ENCODE results near the gene PQBP1.
"Not testable (repeated sequence)": the region's sequence is repeated elsewhere in the genome, so short reads cannot be mapped to it uniquely, and the experiment has no call there.

The PQBP1 gene

GRCh38 chrX:48897625-48898306 is at the start of gene PQBP1, which contains the start of gene TIMM17B:
PQBP1 (plus strand) TSS chrX:48897930; CDS start chrX:48898510, 580 bp downstream.
TIMM17B (minus strand) TSS chrX:48897768; CDS start chrX:48897749, 19 bp downstream.
- DNase-seq (ENCODE audit: low read depth in 1 of 2, low spot score in 1 of 2): peak; percentile 82 to 98
- in situ Hi-C loops (cut with HindIII; ENCODE audit: low pct_unique_long_range_greater_than_20kb, low sequenced_read_pairs): no loop called here
- 0 out of 2 replicates have a peak, but pooled peaks have one; percentile 16 for TF ChIP-seq JUND (IDR thresholded peaks at IDR 0.05; ENCODE audit: low read depth)

- TF ChIP-seq JUND (IDR thresholded peaks at IDR 0.05; ENCODE audit: low read depth): no peak
- peak in 1 of 2 experiments; percentile 25 for DNase-seq (ENCODE audit: low read depth in 1 of 2, low spot score in 1 of 2)
- in situ Hi-C loops (cut with HindIII; ENCODE audit: low pct_unique_long_range_greater_than_20kb, low sequenced_read_pairs): no loop called here
Observed at GRCh38 chrX:48848847-48849246, 48.9 kb upstream of the PQBP1 start.

- no peak for TF ChIP-seq JUND (IDR thresholded peaks at IDR 0.05; ENCODE audit: low read depth)
- DNase-seq (ENCODE audit: low read depth in 1 of 2, low spot score in 1 of 2): no peak
- in situ Hi-C loops (cut with HindIII; ENCODE audit: low pct_unique_long_range_greater_than_20kb, low sequenced_read_pairs): no loop called here
Observed at GRCh38 chrX:48852857-48853256, 44.9 kb upstream of the PQBP1 start.

GRCh38 chrX:48853494-48853893 is 44.2 kb upstream of the PQBP1 start:
- DNase-seq (ENCODE audit: low read depth in 1 of 2, low spot score in 1 of 2); in situ Hi-C loops (cut with HindIII; ENCODE audit: low pct_unique_long_range_greater_than_20kb, low sequenced_read_pairs): not testable (repeated sequence)

- in situ Hi-C loops (cut with HindIII; ENCODE audit: low pct_unique_long_range_greater_than_20kb, low sequenced_read_pairs); DNase-seq (ENCODE audit: low read depth in 1 of 2, low spot score in 1 of 2): not testable (repeated sequence)
Observed at GRCh38 chrX:48854121-48854804, 43.5 kb upstream of the PQBP1 start.

GRCh38 chrX:48854898-48855297 is 42.8 kb upstream of the PQBP1 start:
- in situ Hi-C loops (cut with HindIII; ENCODE audit: low pct_unique_long_range_greater_than_20kb, low sequenced_read_pairs): no loop called here
- peak in 1 of 2 experiments; percentile 65 for DNase-seq (ENCODE audit: low read depth in 1 of 2, low spot score in 1 of 2)
- TF ChIP-seq JUND (IDR thresholded peaks at IDR 0.05; ENCODE audit: low read depth): no peak

- TF ChIP-seq JUND (IDR thresholded peaks at IDR 0.05; ENCODE audit: low read depth): no peak
- in situ Hi-C loops (cut with HindIII; ENCODE audit: low pct_unique_long_range_greater_than_20kb, low sequenced_read_pairs): no loop called here
- no peak for DNase-seq (ENCODE audit: low read depth in 1 of 2, low spot score in 1 of 2)
Observed at GRCh38 chrX:48864210-48864609, 33.5 kb upstream of the PQBP1 start.

- in situ Hi-C loops (cut with HindIII; ENCODE audit: low pct_unique_long_range_greater_than_20kb, low sequenced_read_pairs); DNase-seq (ENCODE audit: low read depth in 1 of 2, low spot score in 1 of 2): not testable (repeated sequence)
Observed at GRCh38 chrX:48872017-48872416, 25.7 kb upstream of the PQBP1 start.

GRCh38 chrX:48876944-48877343 is 20.8 kb upstream of the PQBP1 start:
- DNase-seq (ENCODE audit: low read depth in 1 of 2, low spot score in 1 of 2); in situ Hi-C loops (cut with HindIII; ENCODE audit: low pct_unique_long_range_greater_than_20kb, low sequenced_read_pairs): not testable (repeated sequence)

GRCh38 chrX:48883729-48884128 is 14.0 kb upstream of the PQBP1 start:
- in situ Hi-C loops (cut with HindIII; ENCODE audit: low pct_unique_long_range_greater_than_20kb, low sequenced_read_pairs): no loop called here
- TF ChIP-seq JUND (IDR thresholded peaks at IDR 0.05; ENCODE audit: low read depth): no peak
- DNase-seq (ENCODE audit: low read depth in 1 of 2, low spot score in 1 of 2): peak in 1 of 2 experiments; percentile 58

GRCh38 chrX:48886586-48886985 is 11.1 kb upstream of the PQBP1 start:
- DNase-seq (ENCODE audit: low read depth in 1 of 2, low spot score in 1 of 2); in situ Hi-C loops (cut with HindIII; ENCODE audit: low pct_unique_long_range_greater_than_20kb, low sequenced_read_pairs): not testable (repeated sequence)

GRCh38 chrX:48890296-48890925 is 7.3 kb upstream of the PQBP1 start:
- in situ Hi-C loops (cut with HindIII; ENCODE audit: low pct_unique_long_range_greater_than_20kb, low sequenced_read_pairs): no loop called here
- peak in 1 of 2 experiments; percentile 15 for DNase-seq (ENCODE audit: low read depth in 1 of 2, low spot score in 1 of 2)
- TF ChIP-seq JUND (IDR thresholded peaks at IDR 0.05; ENCODE audit: low read depth): no peak

GRCh38 chrX:48890934-48891401 is 6.8 kb upstream of the PQBP1 start:
- in situ Hi-C loops (cut with HindIII; ENCODE audit: low pct_unique_long_range_greater_than_20kb, low sequenced_read_pairs): no loop called here

More at GRCh38 chrX:48890934-48891401, 6.8 kb upstream of the PQBP1 start:
- no peak for TF ChIP-seq JUND (IDR thresholded peaks at IDR 0.05; ENCODE audit: low read depth)
- DNase-seq (ENCODE audit: low read depth in 1 of 2, low spot score in 1 of 2): no peak
